Muscle layer of colon (tissue), 2 donors: ENCODE measurements around the gene AFF3.

ENCODE experiments used
- H3K27ac ChIP-seq: one replicate; pipeline ENCODE4 v1.7.0; 2013; ENCODE audit warnings: low read depth, mild to moderate bottlenecking, low read length, moderate library complexity
- H3K27me3 ChIP-seq, 2 donors: one replicate each; pipeline ENCODE4 v1.7.0; 2013; ENCODE audit warnings: low read length in 2 of 2, mild to moderate bottlenecking in 2 of 2; ENCODE audit not compliant: insufficient read depth in 2 of 2, control insufficient read depth in 1 of 2
- H3K36me3 ChIP-seq: one replicate; pipeline ENCODE4 v1.7.0; 2013; ENCODE audit warnings: mild to moderate bottlenecking, low read length; ENCODE audit not compliant: insufficient read depth
- H3K4me1 ChIP-seq: one replicate; pipeline ENCODE4 v1.7.0; 2013; ENCODE audit warnings: mild to moderate bottlenecking, low read length; ENCODE audit not compliant: insufficient read depth
- H3K4me3 ChIP-seq, 2 donors: one replicate each; pipeline ENCODE4 v1.7.0; 2013; ENCODE audit warnings: low read length in 2 of 2, low read depth in 1 of 2, mild to moderate bottlenecking in 1 of 2, moderate library complexity in 1 of 2
- H3K9ac ChIP-seq: one replicate; pipeline ENCODE4 v1.7.0; 2013; ENCODE audit warnings: low read length
- H3K9me3 ChIP-seq: one replicate; pipeline ENCODE4 v1.7.0; 2013; ENCODE audit warnings: mild to moderate bottlenecking, low read length
- donor health status: abdominal sarcoma.
- donor health status: Adenocarcinoma of cecum.

AFF3 gene

GRCh38 chr2:99691926-99692325, 450.5 kb downstream of the AFF3 start:
- no peaks in the 10 kb centered on the region for H3K4me1 ChIP-seq
- H3K27ac ChIP-seq, result no peak overlapping the region
- H3K4me3 ChIP-seq, result no peak overlapping the region
- H3K36me3 ChIP-seq, result no peaks in the 10 kb centered on the region
- H3K9me3 ChIP-seq, result no peaks in the 10 kb centered on the region
- H3K27me3 ChIP-seq, result no peaks in the 10 kb centered on the region
- no peak overlapping the region for H3K9ac ChIP-seq

GRCh38 chr2:99689145-99689742, 453.1 kb downstream of the AFF3 start:
- Histone ChIP-seq H3K9me3 (no peaks in the 10 kb centered on the region), H3K27me3 (no peaks in the 10 kb centered on the region), H3K4me3 (no peak overlapping the region), H3K9ac (no peak overlapping the region), H3K36me3 (no peaks in the 10 kb centered on the region), H3K4me1 (no peaks in the 10 kb centered on the region), H3K27ac (no peak overlapping the region)

- H3K9me3 ChIP-seq, result no peaks in the 10 kb centered on the region
Measured at GRCh38 chr2:99688699-99689098, 453.7 kb downstream of the AFF3 start.

GRCh38 chr2:99682275-99683060, 459.9 kb downstream of the AFF3 start:
- no peak overlapping the region for H3K4me3 ChIP-seq
- no peaks in the 10 kb centered on the region for H3K4me1 ChIP-seq
- H3K36me3 ChIP-seq, result no peaks in the 10 kb centered on the region
- no peak overlapping the region for H3K9ac ChIP-seq
- H3K27me3 ChIP-seq, result no peaks in the 10 kb centered on the region
- no peak overlapping the region for H3K27ac ChIP-seq
- no peaks in the 10 kb centered on the region for H3K9me3 ChIP-seq

More at GRCh38 chr2:99688699-99689098, 453.7 kb downstream of the AFF3 start:
- Histone ChIP-seq H3K9ac (no peak overlapping the region), H3K4me3 (no peak overlapping the region), H3K27me3 (no peaks in the 10 kb centered on the region), H3K36me3 (no peaks in the 10 kb centered on the region), H3K4me1 (no peaks in the 10 kb centered on the region), H3K27ac (no peak overlapping the region)

GRCh38 chr2:99680946-99681345, 461.4 kb downstream of the AFF3 start:
- H3K4me3 ChIP-seq, result no peak overlapping the region
- no peak overlapping the region for H3K9ac ChIP-seq
- H3K27ac ChIP-seq, result no peak overlapping the region
- no peaks in the 10 kb centered on the region for H3K27me3 ChIP-seq
- no peaks in the 10 kb centered on the region for H3K4me1 ChIP-seq
- H3K36me3 ChIP-seq, result no peaks in the 10 kb centered on the region
- H3K9me3 ChIP-seq, result no peaks in the 10 kb centered on the region

- Histone ChIP-seq H3K27ac (no peak overlapping the region), H3K4me3 (no peak overlapping the region), H3K9me3 (no peaks in the 10 kb centered on the region)
Measured at GRCh38 chr2:99679518-99679917, 462.9 kb downstream of the AFF3 start.

GRCh38 chr2:99678625-99679024, 463.8 kb downstream of the AFF3 start:
- Histone ChIP-seq H3K4me3 (no peak overlapping the region), H3K36me3 (no peaks in the 10 kb centered on the region), H3K27ac (no peak overlapping the region), H3K4me1 (no peaks in the 10 kb centered on the region), H3K9ac (no peak overlapping the region), H3K9me3 (no peaks in the 10 kb centered on the region), H3K27me3 (no peaks in the 10 kb centered on the region)

More at GRCh38 chr2:99679518-99679917, 462.9 kb downstream of the AFF3 start:
- Histone ChIP-seq H3K36me3 (no peaks in the 10 kb centered on the region), H3K4me1 (no peaks in the 10 kb centered on the region), H3K27me3 (no peaks in the 10 kb centered on the region), H3K9ac (no peak overlapping the region)

GRCh38 chr2:99677814-99678213, 464.6 kb downstream of the AFF3 start:
- H3K4me1 ChIP-seq, result no peaks in the 10 kb centered on the region
- no peaks in the 10 kb centered on the region for H3K27me3 ChIP-seq
- no peak overlapping the region for H3K27ac ChIP-seq
- no peaks in the 10 kb centered on the region for H3K9me3 ChIP-seq
- H3K4me3 ChIP-seq, result no peak overlapping the region
- H3K36me3 ChIP-seq, result no peaks in the 10 kb centered on the region
- H3K9ac ChIP-seq, result no peak overlapping the region

- Histone ChIP-seq H3K4me3 (no peak overlapping the region), H3K27me3 (no peaks in the 10 kb centered on the region), H3K9me3 (no peaks in the 10 kb centered on the region), H3K9ac (no peak overlapping the region), H3K27ac (no peak overlapping the region), H3K36me3 (no peaks in the 10 kb centered on the region), H3K4me1 (peaks cover 9% of the 10 kb centered on the region)
Measured at GRCh38 chr2:99675130-99675661, 467.2 kb downstream of the AFF3 start.

GRCh38 chr2:99674090-99674489, 468.3 kb downstream of the AFF3 start:
- Histone ChIP-seq H3K27ac (no peak overlapping the region), H3K4me3 (no peak overlapping the region), H3K27me3 (no peaks in the 10 kb centered on the region), H3K9ac (no peak overlapping the region), H3K36me3 (no peaks in the 10 kb centered on the region), H3K9me3 (no peaks in the 10 kb centered on the region), H3K4me1 (peaks cover 9% of the 10 kb centered on the region)

GRCh38 chr2:99672766-99673350, 469.5 kb downstream of the AFF3 start:
- Histone ChIP-seq H3K27ac (no peak overlapping the region), H3K4me3 (no peak overlapping the region)

More at GRCh38 chr2:99672766-99673350, 469.5 kb downstream of the AFF3 start:
- H3K9me3 ChIP-seq, result no peaks in the 10 kb centered on the region
- H3K27me3 ChIP-seq, result no peaks in the 10 kb centered on the region
- H3K36me3 ChIP-seq, result no peaks in the 10 kb centered on the region
- peaks cover 9% of the 10 kb centered on the region for H3K4me1 ChIP-seq
- no peak overlapping the region for H3K9ac ChIP-seq
